ENCODE measurements around the gene IQSEC1. TPM values are rescaled to one million over a fixed set of nuclear protein-coding genes. Genes with fewer than 3 reads are reported as not detected.

IQSEC1 gene
- total and polyA plus RNA-seq, 2 of the 8 experiments (the other 6 are each of a cell fraction or from before 2014, with no cell fraction given), result 6.8 to 28.8 TPM

GRCh38 chr3:12974334-12974733 lies 98.9 kb downstream of the IQSEC1 start:
- no peak overlapping the region for H3K4ac ChIP-seq (replicated peaks; ENCODE audit: insufficient read length, low read depth, low read length)
- no peaks in the 10 kb centered on the region for H3K23me2 ChIP-seq (ENCODE audit: low read depth, low read length)
- ChIA-PET CTCF (ENCODE audit: partially characterized antibody) (interaction anchor here (0.8 to 25.8 kb wide), 4 partner anchors 10 to 133 kb away, joined by 3 to 267 read pairs (median 3); partner anchors contain the start of gene RPL32), POLR2A (ENCODE audit: partially characterized antibody) (no interaction called here)
- H3K14ac ChIP-seq (ENCODE audit: insufficient read length), result no peak overlapping the region
- no peak overlapping the region for H2BK15ac ChIP-seq (ENCODE audit: low read length)
- H3K79me1 ChIP-seq (ENCODE audit: low read depth, low read length), result peaks cover 4% of the 10 kb centered on the region; the same call in 1 of the 2 replicates
- no peak overlapping the region for H3K9ac ChIP-seq (replicated peaks in 1 of 4; ENCODE audit: extremely low read depth in 1 of 4, low read depth in 3 of 4, low read length in 3 of 4)
- peaks cover 0 to 11% (median 10%) of the 10 kb centered on the region in 4 experiments; a peak in 6 of 7 replicates for H3K4me1 ChIP-seq (replicated peaks in 1 of 4; ENCODE audit: control insufficient read depth in 3 of 4, insufficient read depth in 4 of 4, low read length in 3 of 4)
- no peak overlapping the region for H2AK5ac ChIP-seq (ENCODE audit: low read depth, low read length)
- no peak overlapping the region for H3K18ac ChIP-seq (ENCODE audit: extremely low read depth, low read length)
- no peaks in the 10 kb centered on the region; a peak in 1 of 7 replicates for H3K27me3 ChIP-seq (replicated peaks in 1 of 4; ENCODE audit: control insufficient read depth in 3 of 4, extremely low read depth in 1 of 4, insufficient read depth in 3 of 4, low read length in 3 of 4)
- H3K36me3 ChIP-seq (ENCODE audit: control insufficient read depth in 2 of 4, insufficient read depth in 4 of 4, low read length in 3 of 4), result no peaks in the 10 kb centered on the region
- H2BK12ac ChIP-seq (ENCODE audit: low read depth, low read length), result no peak overlapping the region
- no peak overlapping the region for H3K56ac ChIP-seq (replicated peaks; ENCODE audit: insufficient read length, low read depth, low read length)
- H4K8ac ChIP-seq (ENCODE audit: extremely low read depth, insufficient read depth, low read length), result no peak overlapping the region; the same call in 1 of the 2 replicates
- no peak for FAIRE-seq
- H2BK5ac ChIP-seq (ENCODE audit: low read depth, low read length), result no peak overlapping the region
- no peak overlapping the region for H3K23ac ChIP-seq (ENCODE audit: insufficient read length)
- 96% methylated on average over 6 of the region's 6 CpGs; no CpG with 5 or more reads in 1 of the 2 experiments for WGBS, 2 experiments (ENCODE audit: extremely low coverage in 1 of 2, insufficient coverage in 1 of 2, insufficient read length in 1 of 2, insufficient replicate concordance in 2 of 2, low coverage in 1 of 2, low lambda C conversion rate in 2 of 2, missing lambda C conversion rate in 1 of 2)
- H2BK20ac ChIP-seq (ENCODE audit: low read length), result no peak overlapping the region
- H4K91ac ChIP-seq (replicated peaks; ENCODE audit: insufficient read length, low read length), result no peak overlapping the region
- no peaks in the 10 kb centered on the region for H3K79me2 ChIP-seq (ENCODE audit: control insufficient read depth in 1 of 2, insufficient read depth in 2 of 2, low read length in 2 of 2)
- H3K9me3 ChIP-seq (ENCODE audit: insufficient read depth in 2 of 2, low read depth in 1 of 2, low read length in 1 of 2), result no peaks in the 10 kb centered on the region
- H2AFZ ChIP-seq (ENCODE audit: low read length), result no peak overlapping the region
- H2BK120ac ChIP-seq (replicated peaks; ENCODE audit: low read depth, low read length), result no peak overlapping the region
- H3K4me2 ChIP-seq (ENCODE audit: insufficient read depth in 1 of 2, low read depth in 2 of 2, low read length in 2 of 2), result no peak overlapping the region
- H3K27ac ChIP-seq (ENCODE audit: low read depth, low read length), result no peak overlapping the region
- no peak for TF ChIP-seq TAF7 (optimal IDR thresholded peaks at IDR 0.05; ENCODE audit: borderline replicate concordance, low read depth, low read length)
- no peak overlapping the region for H4K5ac ChIP-seq (ENCODE audit: insufficient read length, low read depth, low read length)
- no peak overlapping the region for H3K4me3 ChIP-seq (ENCODE audit: extremely low read depth in 1 of 4, insufficient read depth in 2 of 4, low read depth in 3 of 4, low read length in 4 of 4)
- no peak for DNase-seq (ENCODE audit: low read depth in 1 of 2, low spot score in 2 of 2)
- H4K20me1 ChIP-seq (replicated peaks in 1 of 2; ENCODE audit: control insufficient read depth in 1 of 2, insufficient read depth in 2 of 2, low read length in 2 of 2), result peaks cover 4% of the 10 kb centered on the region in 2 experiments
